ENCODE measurements around the gene RPRD1B.

RPRD1B gene

DNA sequence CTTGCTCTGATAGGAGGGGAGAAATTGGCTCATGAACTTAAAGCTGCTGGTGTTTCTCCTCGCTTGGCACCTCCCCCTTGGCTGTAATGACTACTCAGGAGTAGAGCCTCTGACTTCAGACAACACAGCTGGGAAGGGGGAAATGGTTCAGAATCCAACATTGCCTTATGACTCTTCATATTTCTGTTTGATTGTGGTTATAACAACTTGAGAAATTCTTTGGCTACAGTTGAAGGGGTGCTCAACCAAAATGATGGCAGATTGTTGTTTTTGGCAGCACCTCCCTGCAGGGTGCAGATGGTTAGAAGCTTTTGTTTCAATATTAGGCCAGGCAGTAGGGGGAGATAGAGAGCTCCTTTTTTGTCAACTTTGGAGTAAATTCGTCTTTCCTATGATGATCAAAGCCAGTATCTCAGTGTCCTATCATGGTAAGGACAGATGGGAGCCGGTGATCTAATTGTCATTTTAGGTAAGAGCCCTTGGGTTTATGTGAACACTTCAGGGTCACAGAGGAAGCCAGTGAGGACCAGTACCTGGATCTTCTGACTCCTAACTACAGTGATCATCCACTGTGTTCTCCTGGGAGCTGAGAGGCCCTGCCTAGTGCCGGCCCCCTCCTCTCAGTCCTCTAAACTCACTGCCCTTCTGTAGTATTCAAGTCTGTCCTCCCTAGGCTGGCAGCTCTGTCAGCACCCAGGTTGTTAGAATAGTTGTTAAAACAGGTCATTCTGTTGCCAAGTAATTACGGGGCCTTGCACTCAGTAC is 39.9 kb downstream of the RPRD1B start:
- Histone ChIP-seq H3K9ac (ENCODE audit: low read length) (peak overlapping the region; percentile 78), H4K20me1 (ENCODE audit: insufficient read depth, low read length) (no peaks in the 10 kb centered on the region), H3K4me2 (ENCODE audit: low read length) (peak overlapping the region; percentile 63), H3K4me3 (ENCODE audit: low read length) (peak overlapping the region; percentile 5; the same call in 1 of the 2 replicates), H3K79me2 (ENCODE audit: low read length) (peaks cover 37% of the 10 kb centered on the region), H3K27me3 (ENCODE audit: low read depth, low read length) (no peaks in the 10 kb centered on the region), H2AFZ (ENCODE audit: low read depth, low read length) (no peak overlapping the region), H3K9me3 (ENCODE audit: insufficient read depth, low read length) (peaks cover 3% of the 10 kb centered on the region; the same call in 1 of the 2 replicates), H3K36me3 (replicated peaks; ENCODE audit: low read depth, low read length) (peaks cover 67% of the 10 kb centered on the region), H3K27ac (ENCODE audit: low read length) (peak overlapping the region; percentile 91), H3K4me1 (ENCODE audit: low read length) (peaks cover 61% of the 10 kb centered on the region)
- TF ChIP-seq CTCF (IDR thresholded peaks at IDR 0.05; ENCODE audit: low read depth, low read length), result peak; percentile 99
- TF ChIP-seq EZH2phosphoT487 (IDR thresholded peaks at IDR 0.05; ENCODE audit: low read depth), result no peak

GRCh38 chr20:38075161-38075998 is 41.8 kb downstream of the RPRD1B start:
- H3K27ac ChIP-seq (ENCODE audit: low read length), result peak overlapping the region; percentile 91
- H3K9ac ChIP-seq (ENCODE audit: low read length), result peak overlapping the region; percentile 78
- no peaks in the 10 kb centered on the region for H3K27me3 ChIP-seq (ENCODE audit: low read depth, low read length)
- peaks cover 51% of the 10 kb centered on the region for H3K79me2 ChIP-seq (ENCODE audit: low read length)
- H3K4me1 ChIP-seq (ENCODE audit: low read length), result peaks cover 79% of the 10 kb centered on the region
- H2AFZ ChIP-seq (ENCODE audit: low read depth, low read length), result no peak overlapping the region
- peaks cover 3% of the 10 kb centered on the region; the same call in 1 of the 2 replicates for H3K9me3 ChIP-seq (ENCODE audit: insufficient read depth, low read length)
- peak overlapping the region; percentile 63 for H3K4me2 ChIP-seq (ENCODE audit: low read length)
- H3K36me3 ChIP-seq (replicated peaks; ENCODE audit: low read depth, low read length), result peaks cover 58% of the 10 kb centered on the region
- TF ChIP-seq CTCF (IDR thresholded peaks at IDR 0.05; ENCODE audit: low read depth, low read length), result no peak
- TF ChIP-seq EZH2phosphoT487 (IDR thresholded peaks at IDR 0.05; ENCODE audit: low read depth), result no peak
- no peaks in the 10 kb centered on the region for H4K20me1 ChIP-seq (ENCODE audit: insufficient read depth, low read length)
- H3K4me3 ChIP-seq (ENCODE audit: low read length), result peak overlapping the region; percentile 31; the same call in 1 of the 2 replicates

- Histone ChIP-seq H3K4me2 (ENCODE audit: low read length) (peak overlapping the region; percentile 63), H3K4me1 (ENCODE audit: low read length) (peaks cover 91% of the 10 kb centered on the region), H3K27me3 (ENCODE audit: low read depth, low read length) (no peaks in the 10 kb centered on the region), H3K36me3 (replicated peaks; ENCODE audit: low read depth, low read length) (peaks cover 57% of the 10 kb centered on the region), H2AFZ (ENCODE audit: low read depth, low read length) (no peak overlapping the region), H3K27ac (ENCODE audit: low read length) (peak overlapping the region; percentile 91), H3K4me3 (ENCODE audit: low read length) (peak overlapping the region; percentile 31), H3K9me3 (ENCODE audit: insufficient read depth, low read length) (peaks cover 2% of the 10 kb centered on the region; the same call in 1 of the 2 replicates), H3K9ac (ENCODE audit: low read length) (peak overlapping the region; percentile 78), H3K79me2 (ENCODE audit: low read length) (peaks cover 62% of the 10 kb centered on the region), H4K20me1 (ENCODE audit: insufficient read depth, low read length) (no peaks in the 10 kb centered on the region)
- no peak; the same call in 1 of the 2 replicates for TF ChIP-seq CTCF (IDR thresholded peaks at IDR 0.05; ENCODE audit: low read depth, low read length)
- no peak for TF ChIP-seq EZH2phosphoT487 (IDR thresholded peaks at IDR 0.05; ENCODE audit: low read depth)
Observed at GRCh38 chr20:38076548-38076947, 43.0 kb downstream of the RPRD1B start.

DNA sequence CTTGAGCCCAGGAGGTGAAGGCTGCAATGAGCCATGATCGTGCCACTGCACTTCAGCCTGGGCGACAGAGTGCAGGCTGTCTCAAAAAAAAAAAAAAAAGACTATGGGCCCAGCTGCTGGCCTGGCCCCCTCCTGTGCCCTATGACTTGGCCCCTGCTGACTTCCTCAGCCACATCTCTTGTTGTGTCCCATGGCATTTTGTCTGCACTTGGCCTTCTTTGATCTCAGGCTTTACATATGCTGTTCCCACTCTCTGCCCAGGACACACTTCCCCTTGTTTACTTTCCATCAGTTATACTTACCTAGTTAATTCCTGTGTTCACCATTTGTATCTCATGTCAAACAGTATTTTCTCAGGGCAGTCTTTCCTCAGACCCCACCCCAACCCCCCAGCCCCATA is 44.5 kb downstream of the RPRD1B start:
- no peak overlapping the region for H2AFZ ChIP-seq (ENCODE audit: low read depth, low read length)
- H3K9ac ChIP-seq (ENCODE audit: low read length), result peak overlapping the region; percentile 67; the same call in 1 of the 2 replicates
- TF ChIP-seq EZH2phosphoT487 (IDR thresholded peaks at IDR 0.05; ENCODE audit: low read depth) (no peak), CTCF (IDR thresholded peaks at IDR 0.05; ENCODE audit: low read depth, low read length) (no peak)
- H3K4me1 ChIP-seq (ENCODE audit: low read length), result peaks cover 99% of the 10 kb centered on the region
- H3K9me3 ChIP-seq (ENCODE audit: insufficient read depth, low read length), result no peaks in the 10 kb centered on the region
- H3K4me3 ChIP-seq (ENCODE audit: low read length), result no peak overlapping the region
- H3K27me3 ChIP-seq (ENCODE audit: low read depth, low read length), result no peaks in the 10 kb centered on the region
- H3K4me2 ChIP-seq (ENCODE audit: low read length), result no peak overlapping the region
- peaks cover 57% of the 10 kb centered on the region for H3K36me3 ChIP-seq (replicated peaks; ENCODE audit: low read depth, low read length)
- peak overlapping the region; percentile 91 for H3K27ac ChIP-seq (ENCODE audit: low read length)
- peaks cover 76% of the 10 kb centered on the region for H3K79me2 ChIP-seq (ENCODE audit: low read length)
- no peaks in the 10 kb centered on the region for H4K20me1 ChIP-seq (ENCODE audit: insufficient read depth, low read length)

All from OCI-LY3 (cell line).